ENCODE measurements around the gene SERPINH1.

Gene SERPINH1

GRCh38 chr11:75557666-75558494, 4.2 kb upstream of the SERPINH1 start:
- DNase-seq: no peak

- no peak for DNase-seq
Measured at GRCh38 chr11:75558939-75559843, 2.9 kb upstream of the SERPINH1 start.

- no peak for DNase-seq
Measured at GRCh38 chr11:75560644-75561043, 1.4 kb upstream of the SERPINH1 start.

GRCh38 chr11:75561426-75562047, 516 bp upstream of the SERPINH1 start:
- no peak for DNase-seq

GRCh38 chr11:75562836-75563484, 907 bp downstream of the SERPINH1 start:
- DNase-seq: no peak

- DNase-seq: no peak
Measured at GRCh38 chr11:75563501-75563977, 1.5 kb downstream of the SERPINH1 start.

GRCh38 chr11:75563978-75564552, 2.0 kb downstream of the SERPINH1 start:
- no peak for DNase-seq

DNA sequence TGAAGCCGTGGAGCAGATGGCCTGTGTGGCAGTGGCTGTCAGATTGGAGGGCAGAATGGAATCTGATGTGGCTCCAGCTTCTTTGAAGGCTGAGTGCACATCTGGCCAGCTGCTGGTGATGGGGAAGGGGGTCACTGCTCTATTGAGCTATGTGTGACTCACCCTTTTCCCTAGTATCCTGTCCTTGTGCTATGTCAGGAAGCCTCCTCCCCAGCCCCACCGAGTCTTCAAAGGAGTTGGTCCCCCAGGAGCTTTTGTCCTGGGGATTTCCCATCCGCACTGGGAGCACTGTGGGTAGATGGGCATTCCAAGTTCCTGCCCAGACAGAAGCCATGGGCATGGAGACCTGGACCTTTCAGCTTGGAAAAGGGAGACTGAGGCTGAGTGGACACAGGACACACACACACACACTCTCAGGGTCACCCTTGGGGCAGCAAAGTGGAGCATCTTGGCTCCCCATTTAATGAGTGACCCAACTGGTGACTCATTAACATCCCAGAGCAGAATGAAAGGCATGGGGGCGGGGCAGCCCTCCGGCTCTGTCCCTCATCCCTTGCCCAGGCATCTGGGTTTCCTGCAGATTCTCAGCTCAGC, 3.3 kb downstream of the SERPINH1 start:
- DNase-seq: no peak

GRCh38 chr11:75565916-75566762, 4.1 kb downstream of the SERPINH1 start:
- DNase-seq: no peak

GRCh38 chr11:75566763-75567279, 4.8 kb downstream of the SERPINH1 start:
- DNase-seq: no peak

DNA sequence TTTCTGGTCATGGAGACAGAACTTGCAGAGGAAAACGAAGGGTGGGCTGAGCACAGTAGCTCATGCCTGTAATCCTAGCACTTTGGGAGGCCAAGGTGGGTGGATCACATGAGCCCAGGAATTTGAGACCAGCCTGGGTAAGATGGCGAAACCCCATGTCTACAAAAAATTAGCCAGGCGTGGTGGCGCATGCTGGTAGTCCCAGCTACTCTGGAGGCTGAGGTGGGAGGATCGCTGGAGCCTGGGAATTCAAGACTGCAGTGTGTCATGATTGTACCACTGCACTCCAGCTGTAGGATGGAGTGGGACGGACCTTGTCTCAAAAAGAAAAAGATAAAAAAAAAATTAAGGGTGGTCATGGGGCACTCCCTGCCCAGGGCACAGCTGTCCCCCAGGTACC, 5.9 kb downstream of the SERPINH1 start:
- DNase-seq: no peak

- DNase-seq: no peak
Measured at GRCh38 chr11:75568616-75569219, 6.7 kb downstream of the SERPINH1 start.

GRCh38 chr11:75570559-75571139, 8.6 kb downstream of the SERPINH1 start:
- no peak for DNase-seq

DNA sequence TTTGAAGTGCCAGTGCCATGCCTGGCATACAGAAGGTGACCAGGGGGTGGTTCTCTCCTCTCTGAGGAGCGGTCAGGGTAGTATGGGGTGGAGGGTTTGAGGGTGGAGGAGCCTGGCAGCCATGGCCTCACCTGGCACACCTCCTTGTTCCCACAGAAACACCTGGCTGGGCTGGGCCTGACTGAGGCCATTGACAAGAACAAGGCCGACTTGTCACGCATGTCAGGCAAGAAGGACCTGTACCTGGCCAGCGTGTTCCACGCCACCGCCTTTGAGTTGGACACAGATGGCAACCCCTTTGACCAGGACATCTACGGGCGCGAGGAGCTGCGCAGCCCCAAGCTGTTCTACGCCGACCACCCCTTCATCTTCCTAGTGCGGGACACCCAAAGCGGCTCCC, 9.6 kb downstream of the SERPINH1 start:
- DNase-seq: no peak

DNA sequence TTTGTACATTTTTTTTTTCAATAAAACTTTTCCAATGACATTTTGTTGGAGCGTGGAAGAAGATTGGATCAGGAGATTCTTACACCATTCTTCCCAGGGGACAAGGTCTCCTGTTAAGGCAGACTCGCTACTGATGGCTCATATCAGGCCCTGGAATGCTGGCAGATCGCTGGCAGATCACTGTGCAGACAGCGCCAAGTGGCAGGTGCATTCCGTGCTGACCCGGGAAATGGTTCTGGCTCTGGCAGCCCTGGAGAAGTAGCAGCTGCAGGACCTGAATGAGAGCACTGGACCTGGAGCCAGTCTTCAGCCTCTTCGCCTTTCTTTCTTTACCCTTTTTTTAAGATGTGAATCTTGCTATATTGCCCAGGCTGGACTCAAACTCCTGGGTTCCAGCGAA, 10.7 kb downstream of the SERPINH1 start:
- no peak for DNase-seq

DNA sequence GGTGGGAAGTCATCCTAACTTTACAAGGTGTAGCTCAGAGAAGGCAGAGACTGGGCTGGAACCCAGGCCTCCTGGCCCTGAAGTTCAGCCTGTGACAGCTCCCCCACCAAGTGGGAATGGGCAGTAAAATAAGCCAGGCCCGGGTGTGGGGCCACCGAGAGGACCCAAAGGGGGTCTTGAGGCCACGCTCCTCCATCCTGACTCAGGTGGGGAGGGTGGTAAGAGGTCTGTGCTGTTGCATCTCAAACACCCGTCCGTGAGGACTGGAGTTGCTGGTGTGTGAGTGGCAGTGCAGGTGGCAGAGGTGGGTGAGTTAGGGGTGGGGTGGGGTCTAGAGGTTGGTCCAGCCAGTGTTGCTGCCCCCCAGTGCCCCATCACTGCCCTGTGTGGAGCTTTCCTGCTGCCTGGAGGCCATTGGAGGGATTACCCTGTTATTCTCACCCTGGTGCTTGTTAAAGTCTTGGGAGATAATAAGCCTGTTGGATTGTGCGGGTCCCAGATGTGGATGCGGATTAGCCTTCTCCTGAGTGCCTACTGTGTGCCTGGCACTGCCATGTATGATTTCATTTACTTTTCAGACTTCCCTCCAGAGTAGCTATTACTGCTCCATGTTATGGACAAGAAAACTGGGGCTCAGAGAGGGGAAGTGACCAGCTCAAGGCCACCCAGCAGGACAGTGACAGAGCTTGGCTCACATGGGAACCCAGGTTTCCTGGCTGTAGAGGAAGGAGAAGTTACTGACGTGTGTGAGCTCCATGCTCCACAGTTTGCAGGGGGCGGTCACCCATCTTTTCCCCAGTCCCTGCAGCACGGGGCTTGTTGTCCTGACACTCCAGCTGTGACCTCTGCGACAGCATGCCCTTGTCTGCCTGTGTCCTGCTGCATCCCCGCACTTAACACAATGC, 12.9 kb downstream of the SERPINH1 start:
- DNase-seq: no peak

GRCh38 chr11:75576017-75576416, 14.0 kb downstream of the SERPINH1 start:
- DNase-seq: no peak

- no peak for DNase-seq
Measured at GRCh38 chr11:75576499-75576918, 14.5 kb downstream of the SERPINH1 start.

- DNase-seq: peak; percentile 65
Measured at GRCh38 chr11:75577207-75577606, 15.2 kb downstream of the SERPINH1 start.
